A549 (cell line): ENCODE results near the gene RRP15. TPM values are rescaled to one million over a fixed set of nuclear protein-coding genes. Genes with fewer than 3 reads are reported as not detected.
A peak's percentile ranks its signal among the peaks of the same experiment; 100 is the strongest.

Experiments
- ATAC-seq, 2 experiments: fragments of 200-7000 bp in 1 of 2; fragments of >200 bp in 1 of 2; cut with Nextera tagmentation in 1 of 2; cut with Tn5 transposase in 1 of 2; 3 replicates each; pipeline versions ENCODE4 v1.8.0 to v1.9.1; 2018 to 2020; ENCODE audit warnings: mild to moderate bottlenecking in 1 of 2, moderate library complexity in 1 of 2
- CTCF ChIA-PET: fragments of 300-600 bp; sonication (Branson Sonifier 250); formaldehyde crosslinking; extraction: SDS; loops from one replicate; lab custom pipeline; 2021; ENCODE audit warnings: antibody characterized with exemption, inconsistent platforms; lab: Yijun Ruan, JAX
- POLR2A ChIA-PET: fragments of 350-600 bp; formaldehyde crosslinking; extraction: SDS; loops from one replicate; lab custom pipeline; 2021; ENCODE audit warnings: antibody characterized with exemption, inconsistent platforms; lab: Yijun Ruan, JAX
- DNase-seq, 2 experiments: peaks; one replicate each; pipeline versions ENCODE4 v3.0.0 to v3.0.0-alpha.2; 2011 to 2016; ENCODE audit warnings: low read depth in 1 of 2, low spot score in 1 of 2
- FAIRE-seq: peaks from 2 replicates; lab custom pipeline; 2011; peaks lifted over from hg19 to GRCh38; lab: Jason Lieb, UNC
- H3K27ac ChIP-seq, 2 experiments: fragments of >200 bp; sonication (Bioruptor Twin); formaldehyde crosslinking; 3 replicates each; pipeline ENCODE4 v1.5.1; 2016 to 2017
- H3K4me1 ChIP-seq: fragments of >200 bp; sonication (Bioruptor Twin); formaldehyde crosslinking; 3 replicates; pipeline ENCODE4 v1.6.1; 2016
- H3K4me2 ChIP-seq: fragments of >200 bp; sonication (Bioruptor Twin); formaldehyde crosslinking; 3 replicates; pipeline ENCODE4 v1.6.1; 2016
- H3K4me3 ChIP-seq: fragments of >200 bp; sonication (Bioruptor Twin); formaldehyde crosslinking; 3 replicates; pipeline ENCODE4 v1.5.1; 2016
- H3K9me3 ChIP-seq: fragments of >200 bp; sonication (Bioruptor Twin); formaldehyde crosslinking; 3 replicates; pipeline ENCODE4 v1.6.1; 2016
- EHMT2 ChIP-seq: fragments of 200-600 bp; sonication (generic); IDR thresholded peaks from 2 replicates; pipeline ENCODE4 v1.6.1; 2016; ENCODE audit warnings: antibody characterized with exemption, low read depth, mild to moderate bottlenecking, moderate library complexity
- ELK1 ChIP-seq: fragments of 150-350 bp; IDR thresholded peaks from 2 replicates; pipeline ENCODE4 v1.6.1; 2014; ENCODE audit warnings: low read depth, mild to moderate bottlenecking, low read length
- FOSL2 ChIP-seq, 2 experiments: fragments of 450-650 bp in 1 of 2; fragments of >200 bp in 1 of 2; sonication (Bioruptor Twin) in 1 of 2; formaldehyde crosslinking; IDR thresholded peaks; 2 replicates each; pipeline versions ENCODE4 v1.5.0 to v1.6.1; 2016 to 2020; ENCODE audit warnings: mild to moderate bottlenecking in 1 of 2, moderate library complexity in 1 of 2
- GATA3 ChIP-seq: IDR thresholded peaks from 2 replicates; pipeline ENCODE4 v1.6.1; 2012; ENCODE audit warnings: borderline replicate concordance
- HDAC2 ChIP-seq: fragments of 200-600 bp; sonication (generic); IDR thresholded peaks from 2 replicates; pipeline ENCODE4 v1.6.1; 2016
- JUNB ChIP-seq: fragments of >200 bp; sonication (Bioruptor Twin); formaldehyde crosslinking; IDR thresholded peaks from 2 replicates; pipeline ENCODE4 v1.6.1; 2016
- KDM1A ChIP-seq: fragments of 200-600 bp; sonication (generic); IDR thresholded peaks from 2 replicates; pipeline ENCODE4 v1.6.1; 2016; ENCODE audit warnings: low read depth, mild to moderate bottlenecking
- KDM5A ChIP-seq: fragments of 200-600 bp; sonication (generic); IDR thresholded peaks from 2 replicates; pipeline ENCODE4 v1.6.1; 2016; ENCODE audit warnings: antibody characterized with exemption, mild to moderate bottlenecking
- MAZ ChIP-seq: fragments of 150-350 bp; IDR thresholded peaks from 2 replicates; pipeline ENCODE4 v1.6.1; 2014; ENCODE audit warnings: antibody characterized with exemption, low read depth, low read length, borderline replicate concordance
- NPAS2 ChIP-seq: fragments of 250-450 bp; sonication (Bioruptor Pico); IDR thresholded peaks from 2 replicates; pipeline ENCODE4 v1.8.0; 2022; ENCODE audit warnings: mild to moderate bottlenecking, moderate library complexity, borderline replicate concordance
- NR3C1 ChIP-seq: fragments of >200 bp; sonication (Bioruptor Twin); formaldehyde crosslinking; IDR thresholded peaks from 3 replicates; pipeline ENCODE4 v1.6.1; 2017
- PBX3 ChIP-seq: IDR thresholded peaks from 2 replicates; pipeline ENCODE4 v1.6.1; 2012
- POLR2A ChIP-seq: IDR thresholded peaks from 2 replicates; pipeline ENCODE4 v1.6.1; 2012; ENCODE audit warnings: mild to moderate bottlenecking, low read length
- RAD21 ChIP-seq, 2 experiments: fragments of >200 bp in 1 of 2; sonication (Bioruptor Twin) in 1 of 2; formaldehyde crosslinking in 1 of 2; IDR thresholded peaks in 1 of 2; conservative IDR thresholded peaks in 1 of 2; 2 replicates in 1 of 2; 3 replicates in 1 of 2; pipeline ENCODE4 v1.6.1; 2012 to 2018; ENCODE audit warnings: inconsistent platforms in 1 of 2
- RARB ChIP-seq: fragments of 250-450 bp; sonication (Bioruptor Pico); IDR thresholded peaks from 2 replicates; pipeline ENCODE4 v1.8.0; 2021; ENCODE audit warnings: mild to moderate bottlenecking, moderate library complexity
- REST ChIP-seq: fragments of 200-600 bp; sonication (generic); IDR thresholded peaks from 2 replicates; pipeline ENCODE4 v1.6.1; 2016; ENCODE audit warnings: antibody characterized with exemption, mild to moderate bottlenecking, moderate library complexity
- TP53 ChIP-seq: fragments of 250-450 bp; sonication (Bioruptor Pico); IDR thresholded peaks from 2 replicates; pipeline ENCODE4 v1.5.0; 2021; ENCODE audit warnings: mild to moderate bottlenecking, moderate library complexity
- ZNF302 ChIP-seq: fragments of 250-450 bp; sonication (Bioruptor Pico); IDR thresholded peaks from 2 replicates; pipeline ENCODE4 v1.9.0; 2021; ENCODE audit warnings: inconsistent platforms, mild to moderate bottlenecking, moderate library complexity
- WGBS: methylation state at CpG from one replicate; pipeline ENCODE4 v1.1.6; 2017; ENCODE audit errors: missing lambda C conversion rate; 5-methylcytosine and 5-hydroxymethylcytosine counted together
- polyA plus RNA-seq, 4 experiments: library from polyadenylated mRNA; depleted of rRNA in 3 of 4; stranded (reverse); fragments of >200 nt; fragmentation: RNase III in 1 of 4; extraction: RNeasy Plus Mini Kit Qiagen cat#74134 plus additional on column Dnase treatment in 1 of 4; gene quantifications; 2 replicates in 3 of 4; 3 replicates in 1 of 4; pipeline ENCODE4 v1.2.3, GENCODE V29; 2011 to 2017
- TF ChIP-seq, protein P1 (sequence below): IDR thresholded peaks from 2 replicates; pipeline ENCODE4 v1.6.1; 2012; ENCODE audit warnings: low read depth, borderline replicate concordance

RRP15 gene
- polyA plus RNA-seq, 2 of the 4 experiments (the other 2 are of a cell fraction): 15.6 to 19.5 TPM

- no peak for ATAC-seq
- no peak for FAIRE-seq
- WGBS: 34% methylated on average over 7 of the region's 7 CpGs
- TF ChIP-seq TP53 (no peak), ZNF302 (CRISPR knock-in tag) (no peak), EHMT2 (no peak)
- Histone ChIP-seq H3K27ac (peak overlapping the region; percentile 82 to 96), H3K4me3 (peak overlapping the region; percentile 83), H3K4me2 (peak overlapping the region; percentile 95), H3K9me3 (no peaks in the 10 kb centered on the region), H3K4me1 (peaks cover 60% of the 10 kb centered on the region)
- ChIA-PET POLR2A (interaction anchor here (2.0 kb wide), 1 partner anchor 30 kb away, joined by 12 read pairs; no protein-coding TSS in a partner anchor), CTCF (interaction anchor here (0.9 to 2.0 kb wide), 5 partner anchors 12 to 129 kb away, joined by 3 to 5 read pairs (median 4); no protein-coding TSS in a partner anchor)
- no peak for DNase-seq
Observed at GRCh38 chr1:218350035-218350525, 65.0 kb downstream of the RRP15 start.

DNA sequence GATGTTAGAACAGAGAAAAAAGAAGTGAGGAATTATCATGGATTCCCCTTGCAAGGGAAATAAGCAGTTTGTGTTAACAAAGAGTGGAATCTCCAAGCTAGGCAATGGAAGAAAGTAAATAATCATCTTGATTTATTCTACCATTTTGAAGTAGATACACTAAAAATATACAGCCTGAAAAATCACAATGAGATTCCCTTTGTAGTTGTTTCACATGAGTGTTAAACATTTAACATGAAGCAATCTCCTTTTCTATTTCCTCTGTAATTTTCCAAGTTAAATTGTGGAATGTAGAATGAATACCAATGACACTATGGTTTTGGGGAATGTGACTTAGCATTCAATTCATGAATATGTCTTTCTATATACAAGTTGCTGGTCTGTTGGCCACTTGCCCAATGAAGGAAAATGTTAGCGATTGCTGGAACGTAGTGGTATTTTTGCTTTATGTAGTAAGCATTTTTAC, 65.7 kb downstream of the RRP15 start:
- ChIA-PET POLR2A (no interaction called here), CTCF (interaction anchor here (1.3 kb wide), 1 partner anchor 11 kb away, joined by 3 read pairs; no protein-coding TSS in a partner anchor)
- TF ChIP-seq ELK1 (no peak), NR3C1 (no peak), HDAC2 (no peak), KDM1A (no peak), FOSL2 (IDR thresholded peaks at IDR 0.05) (no peak), FOSL2 (CRISPR knock-in tag; IDR thresholded peaks at IDR 0.05) (no peak), GATA3 (no peak), POLR2A (no peak), KDM5A (no peak), MAZ (no peak), JUNB (no peak), RARB (CRISPR knock-in tag) (no peak), NPAS2 (CRISPR knock-in tag) (no peak), PBX3 (no peak), RAD21 (conservative IDR thresholded peaks at IDR 0.05 in 1 of 2, IDR thresholded peaks at IDR 0.05 in 1 of 2) (no peak), REST (no peak)
- TF ChIP-seq, protein P1, sequence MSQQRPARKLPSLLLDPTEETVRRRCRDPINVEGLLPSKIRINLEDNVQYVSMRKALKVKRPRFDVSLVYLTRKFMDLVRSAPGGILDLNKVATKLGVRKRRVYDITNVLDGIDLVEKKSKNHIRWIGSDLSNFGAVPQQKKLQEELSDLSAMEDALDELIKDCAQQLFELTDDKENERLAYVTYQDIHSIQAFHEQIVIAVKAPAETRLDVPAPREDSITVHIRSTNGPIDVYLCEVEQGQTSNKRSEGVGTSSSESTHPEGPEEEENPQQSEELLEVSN: no peak
- Histone ChIP-seq H3K27ac (peak overlapping the region; percentile 82 to 96), H3K4me1 (peaks cover 68% of the 10 kb centered on the region), H3K4me2 (peak overlapping the region; percentile 95), H3K9me3 (no peaks in the 10 kb centered on the region), H3K4me3 (peak overlapping the region; percentile 83)
- DNase-seq (no peak), ATAC-seq (no peak), FAIRE-seq (no peak)
- WGBS: 65% methylated on average over 2 of the region's 2 CpGs
